Astrocyte of the cerebellum (primary cell): Measurements from ENCODE around the gene RASAL1.

Experiments used
- DNase-seq: peaks from one replicate; pipeline ENCODE4 v3.0.0-alpha.2; 2011; ENCODE audit warnings: low read depth
- H3K4me3 ChIP-seq: 2 replicates; pipeline ENCODE4 v1.5.1; 2011; ENCODE audit warnings: mild to moderate bottlenecking, low read depth, low read length, moderate library complexity
- in situ Hi-C: cut with HindIII; loops from 2 replicates; pipeline ENCODE4 v1.10.0; 2017; ENCODE audit warnings: low sequenced_read_pairs
- TF ChIP-seq, protein P1 (sequence below): IDR thresholded peaks from 2 replicates; pipeline ENCODE4 v1.5.1; 2012; ENCODE audit warnings: low read length, low read depth, moderate library complexity, mild to moderate bottlenecking; ENCODE audit errors: missing control alignments

The RASAL1 gene

DNA sequence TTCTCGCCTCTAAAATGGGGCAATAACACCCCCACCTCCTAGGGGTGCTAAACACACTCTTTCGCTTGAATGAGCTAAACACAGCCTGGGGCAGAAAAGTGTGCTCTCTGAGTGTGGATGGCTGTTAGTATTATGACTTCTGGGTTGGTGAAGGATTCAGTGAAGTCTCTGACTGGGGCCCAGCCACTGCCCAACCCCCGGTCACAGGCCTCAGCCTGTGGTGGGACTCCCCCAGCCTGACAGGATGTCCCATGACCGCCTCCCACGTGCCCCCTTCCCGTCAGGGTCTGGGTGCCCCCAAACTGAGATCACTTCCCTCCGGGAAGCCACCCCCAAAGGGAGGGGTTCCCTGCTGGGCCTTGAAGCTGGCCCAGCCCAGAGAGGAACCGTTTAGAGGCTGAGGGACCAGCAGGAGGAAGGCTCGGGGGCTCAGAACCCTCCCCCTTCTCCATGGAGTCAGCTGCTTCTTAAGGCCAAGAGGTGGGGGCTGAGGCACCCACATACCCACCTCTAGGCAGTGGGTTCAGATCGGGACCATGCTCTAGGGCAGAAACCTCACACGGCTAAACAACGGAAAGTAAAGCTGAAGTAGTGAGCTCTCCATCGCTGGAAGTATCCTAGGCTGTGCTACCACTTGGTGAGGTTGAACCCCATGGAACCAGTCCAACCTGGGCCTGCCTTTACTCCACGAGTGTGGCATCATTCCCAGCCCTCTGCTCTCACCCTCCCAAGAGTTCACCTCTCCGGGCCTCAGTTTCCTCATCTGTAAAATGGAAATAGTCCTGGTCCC lies 65.2 kb downstream of the RASAL1 start:
- H3K4me3 ChIP-seq = no peak overlapping the region
- TF ChIP-seq, protein P1, sequence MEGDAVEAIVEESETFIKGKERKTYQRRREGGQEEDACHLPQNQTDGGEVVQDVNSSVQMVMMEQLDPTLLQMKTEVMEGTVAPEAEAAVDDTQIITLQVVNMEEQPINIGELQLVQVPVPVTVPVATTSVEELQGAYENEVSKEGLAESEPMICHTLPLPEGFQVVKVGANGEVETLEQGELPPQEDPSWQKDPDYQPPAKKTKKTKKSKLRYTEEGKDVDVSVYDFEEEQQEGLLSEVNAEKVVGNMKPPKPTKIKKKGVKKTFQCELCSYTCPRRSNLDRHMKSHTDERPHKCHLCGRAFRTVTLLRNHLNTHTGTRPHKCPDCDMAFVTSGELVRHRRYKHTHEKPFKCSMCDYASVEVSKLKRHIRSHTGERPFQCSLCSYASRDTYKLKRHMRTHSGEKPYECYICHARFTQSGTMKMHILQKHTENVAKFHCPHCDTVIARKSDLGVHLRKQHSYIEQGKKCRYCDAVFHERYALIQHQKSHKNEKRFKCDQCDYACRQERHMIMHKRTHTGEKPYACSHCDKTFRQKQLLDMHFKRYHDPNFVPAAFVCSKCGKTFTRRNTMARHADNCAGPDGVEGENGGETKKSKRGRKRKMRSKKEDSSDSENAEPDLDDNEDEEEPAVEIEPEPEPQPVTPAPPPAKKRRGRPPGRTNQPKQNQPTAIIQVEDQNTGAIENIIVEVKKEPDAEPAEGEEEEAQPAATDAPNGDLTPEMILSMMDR = no peak
- DNase-seq = no peak
- in situ Hi-C loops = loop anchor here (25.0 kb wide), 1 partner anchor 92 kb away; no protein-coding TSS in a partner anchor

DNA sequence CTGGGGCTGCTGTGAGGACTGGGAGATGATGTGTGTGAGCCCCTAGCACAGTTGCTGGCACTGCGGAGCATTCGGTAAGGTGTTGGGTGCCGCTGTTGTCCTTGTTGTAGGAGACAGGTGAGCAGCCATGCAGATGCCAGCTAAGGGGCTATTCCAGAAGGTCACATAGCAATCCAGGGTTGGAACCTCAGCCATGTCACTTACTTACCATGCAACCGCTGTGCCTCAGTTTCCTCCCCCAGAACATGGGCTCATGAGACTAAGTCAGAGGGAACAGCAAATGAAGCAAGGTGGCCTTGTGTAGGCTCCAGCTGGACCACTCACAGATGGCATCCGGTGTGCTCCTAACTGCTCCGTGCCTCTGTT lies 65.8 kb downstream of the RASAL1 start:
- in situ Hi-C loops = loop anchor here (25.0 kb wide), 1 partner anchor 93 kb away; no protein-coding TSS in a partner anchor
- H3K4me3 ChIP-seq = no peak overlapping the region
- DNase-seq = no peak
- TF ChIP-seq, protein P1 = no peak

DNA sequence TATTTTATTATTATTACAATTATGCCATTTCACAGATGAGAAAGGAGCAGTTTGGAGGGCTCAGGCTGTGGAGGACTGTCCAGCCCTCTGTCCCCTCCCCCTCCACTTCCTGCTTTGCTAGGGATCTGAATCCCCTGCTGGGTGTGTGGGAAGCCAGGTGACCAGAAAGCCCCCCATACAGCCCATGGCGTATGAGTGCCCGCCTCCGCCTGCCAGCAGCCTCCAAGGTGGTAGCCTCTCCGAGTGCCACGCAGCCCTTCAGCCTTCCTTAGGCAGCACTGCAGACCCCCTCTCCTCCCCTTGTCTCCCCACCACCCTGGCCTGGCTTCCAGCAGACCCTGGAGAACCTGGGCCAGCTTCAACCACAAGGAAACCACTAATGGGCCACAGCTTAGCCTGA lies 66.4 kb downstream of the RASAL1 start:
- H3K4me3 ChIP-seq = no peak overlapping the region
- in situ Hi-C loops = loop anchor here (25.0 kb wide), 1 partner anchor 93 kb away; no protein-coding TSS in a partner anchor
- DNase-seq = no peak
- TF ChIP-seq, protein P1 = no peak

DNA sequence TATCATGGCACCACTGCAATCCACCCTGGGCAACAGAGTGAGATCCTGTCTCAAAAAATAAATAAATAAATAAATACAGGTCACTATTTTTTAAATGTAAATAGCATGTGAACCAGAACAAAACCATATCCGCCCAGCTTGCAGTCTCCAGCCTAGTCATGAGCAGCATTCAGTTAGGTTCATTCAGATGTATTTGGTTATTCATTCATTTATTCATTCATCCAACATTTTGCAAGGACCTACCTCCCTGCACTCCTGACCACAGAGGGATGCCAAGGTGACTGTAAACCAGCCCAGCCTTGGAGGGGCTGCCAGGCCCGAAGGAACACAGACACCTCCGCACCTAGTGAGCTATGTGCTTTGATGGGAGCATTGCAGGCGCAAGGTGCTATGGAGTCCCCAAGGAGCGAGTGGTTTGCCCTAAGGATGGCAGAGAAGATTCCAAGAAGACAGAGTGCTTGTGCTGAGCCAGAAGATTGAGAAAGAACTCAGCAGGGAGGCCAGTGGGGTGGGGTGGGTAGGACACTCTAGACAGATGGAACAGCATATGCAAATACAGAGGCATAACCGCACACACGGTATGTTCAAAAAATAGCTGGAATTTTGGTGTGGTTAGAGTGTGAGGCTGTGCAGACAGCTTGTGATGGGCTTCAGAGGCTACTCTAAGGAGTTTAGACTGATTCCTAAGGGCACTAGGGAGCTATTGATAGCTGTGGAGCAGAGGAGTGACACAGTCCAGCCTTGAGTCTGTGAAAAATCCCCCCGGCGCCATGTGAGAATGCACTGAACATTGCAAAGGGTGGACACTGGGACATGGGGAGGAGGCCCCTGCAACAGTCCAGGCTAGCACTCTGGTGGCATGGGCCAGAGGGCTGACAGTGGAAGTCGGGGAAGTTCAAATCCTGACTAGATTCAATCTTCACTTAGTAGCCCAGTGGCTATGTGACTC lies 67.3 kb downstream of the RASAL1 start:
- in situ Hi-C loops = loop anchor here (25.0 kb wide), 1 partner anchor 94 kb away; no protein-coding TSS in a partner anchor
- TF ChIP-seq, protein P1 = no peak

DNA sequence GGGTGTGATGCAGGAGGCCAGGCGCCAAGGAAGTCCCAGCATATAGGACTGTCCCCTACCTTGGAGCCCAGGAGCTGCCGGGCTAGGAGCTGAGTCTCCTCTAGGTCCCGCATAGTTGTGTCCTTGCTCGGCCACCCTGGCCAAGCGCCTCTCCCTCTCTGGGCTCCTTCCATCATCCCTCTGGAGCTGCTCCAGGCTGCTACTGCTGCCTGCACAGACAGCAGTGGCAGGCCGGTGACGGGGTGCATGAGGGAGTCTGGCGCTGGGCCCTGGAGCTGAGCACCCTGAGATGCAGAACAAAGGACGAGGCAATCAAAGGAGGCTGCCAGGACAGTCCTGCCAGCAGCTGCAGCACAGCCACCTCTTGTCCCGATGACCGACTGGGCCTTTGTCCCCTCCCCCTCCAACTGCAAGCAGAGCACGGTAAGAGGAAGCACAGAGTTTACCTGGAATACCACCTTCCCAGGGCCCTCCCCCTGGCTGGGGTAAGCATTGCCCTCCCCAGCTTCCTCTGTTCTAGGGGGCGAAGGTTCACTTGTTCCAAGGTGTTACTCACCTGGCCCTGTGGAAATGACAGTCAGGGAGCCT lies 68.7 kb downstream of the RASAL1 start:
- TF ChIP-seq, protein P1 = no peak
- in situ Hi-C loops = loop anchor here (25.0 kb wide), 1 partner anchor 95 kb away; no protein-coding TSS in a partner anchor
- H3K4me3 ChIP-seq = no peak overlapping the region
- DNase-seq = no peak

More for the DNA sequence above, 67.3 kb downstream of the RASAL1 start:
- no peak for DNase-seq
- no peak overlapping the region for H3K4me3 ChIP-seq
